Heart right ventricle (tissue), 16 donors: Measurements from ENCODE around the gene P2RY13. TPM values are rescaled to one million over a fixed set of nuclear protein-coding genes. Genes with fewer than 3 reads are reported as not detected.

Experiments
- ATAC-seq, 8 donors: fragments of 200-7000 bp; cut with Tn5 transposase; one replicate each; pipeline ENCODE4 v1.9.1; 2020; ENCODE audit warnings: mild to moderate bottlenecking in 8 of 8, moderate library complexity in 8 of 8, moderate number of reproducible peaks in 1 of 8
- DNase-seq, 2 donors: peaks; one replicate each; pipeline ENCODE4 v3.0.0-alpha.2; 2020
- H3K27ac ChIP-seq, 10 donors: fragments of 200-600 bp; sonication (generic) in 2 of 10; one replicate each; pipeline versions ENCODE4 v1.5.0 to v1.8.0; 2020 to 2022; ENCODE audit warnings: mild to moderate bottlenecking in 3 of 10
- H3K27me3 ChIP-seq, 7 donors: fragments of 200-600 bp; one replicate each; pipeline ENCODE4 v1.8.0; 2021 to 2022; ENCODE audit warnings: mild to moderate bottlenecking in 2 of 7
- H3K36me3 ChIP-seq, 9 donors: fragments of 200-600 bp; sonication (generic) in 1 of 9; one replicate each; pipeline versions ENCODE4 v1.5.0 to v1.8.0; 2020 to 2022; ENCODE audit warnings: mild to moderate bottlenecking in 2 of 9
- H3K4me1 ChIP-seq, 9 donors: fragments of 200-600 bp; sonication (generic) in 1 of 9; one replicate each; pipeline versions ENCODE4 v1.5.0 to v1.8.0; 2020 to 2022; ENCODE audit warnings: mild to moderate bottlenecking in 4 of 9
- H3K4me3 ChIP-seq, 10 donors: fragments of 200-600 bp; sonication (generic) in 2 of 10; one replicate each; pipeline versions ENCODE4 v1.5.0 to v1.8.0; 2020 to 2022; ENCODE audit warnings: mild to moderate bottlenecking in 7 of 10, moderate library complexity in 2 of 10
- H3K9me3 ChIP-seq, 11 donors: fragments of 200-600 bp in 10 of 11; sonication (generic) in 2 of 11; one replicate each; pipeline versions ENCODE4 v1.5.0 to v1.8.0; 2013 to 2022; ENCODE audit warnings: mild to moderate bottlenecking in 2 of 11, control low read depth in 1 of 11, moderate library complexity in 1 of 11
- CTCF ChIP-seq, 9 donors: fragments of 200-600 bp; sonication (generic) in 2 of 9; IDR thresholded peaks; one replicate each; pipeline versions ENCODE4 v1.5.0 to v1.8.0; 2021 to 2022; ENCODE audit warnings: antibody characterized with exemption in 9 of 9, mild to moderate bottlenecking in 5 of 9, moderate library complexity in 1 of 9
- WGBS, 2 donors: extraction: QIAGEN DNeasy Blood & Tissue Kit; methylation state at CpG; one replicate each; pipeline ENCODE4 v1.1.7; 2013; ENCODE audit warnings: inconsistent platforms in 1 of 2; 5-methylcytosine and 5-hydroxymethylcytosine counted together
- intact Hi-C, 10 donors: fragments of 100-400 bp; cut with DNase I; formaldehyde crosslinking; loops; one replicate each; pipeline versions ENCODE4 v1.11.1 to v1.14.2; 2022
- polyA plus RNA-seq, 2 donors: library from polyadenylated mRNA; stranded (reverse); fragments of 200-250 nt; gene quantifications; one replicate each; pipeline ENCODE4 v1.2.3, GENCODE V29; 2013
- total RNA-seq, 10 donors: library from RNA; stranded (reverse); fragmentation: NEBNext Ultra II Directional in 3 of 10; extraction: Animal tissue kit (Norgen Biotek cat#: 25700) in 3 of 10; gene quantifications; one replicate each; pipeline versions ENCODE4 v1.2.1 to v1.2.4, GENCODE V29; 2021 to 2023
- donor health status: Arrhythmogenic right ventricular cardiomyopathy.
- donor health status: ischemic (EF 13 %, LVEDD 7.1; RV severe dilation, severe dysfunction).
- donor health status: healthy with polysubstance abuse.
- donor health status: DM: no; HTN: yes; CAD: no.
- donor health status: DM: no; HTN: no; CAD: no.
- donor health status: ischemic (EF 25% LVEDD 6.9; RV normal size, moderate dysfunction).
- donor health status: ischemic (EF 25% LVEDD 5.7; RV mildly dilated, moderate dysfunction).
- donor health status: healthy.
- donor health status: DM: yes; HTN: yes; CAD: no.
- donor health status: Ischemic cardiomyopathy.
- donor health status: ischemic (EF 35%, LVEDD 5.7; RV mildly dilated, moderate dysfunction).
- donor health status: nonischemic (EF 11% LVEDD 7.7; RV severe dilation, severe dysfunction).
- donor health status: DM: yes; HTN: yes; CAD: no.
- donor health status: PGD.
- donor health status: ischemic (EF 29% LVEDD 5.4; RV normal size, mild dysfunction).
- donor health status: nonischemic (EF 23%, LVEDD 6.1; RV moderate dilation, normal function).

The P2RY13 gene
- total and polyA plus RNA-seq, 12 donors, result 0.14 to 4.9 (median 0.39) TPM

- 72 to 74% methylated on average over 4 of the region's 4 CpGs for WGBS, 2 donors
- H3K27ac ChIP-seq, result no peak overlapping the region
- intact Hi-C loops, result no loop called here
These were observed 23.6 kb downstream of the P2RY13 start for GRCh38 chr3:151305775-151306151.

GRCh38 chr3:151305060-151305774, 24.1 kb downstream of the P2RY13 start:
- Histone ChIP-seq H3K9me3 (no peaks in the 10 kb centered on the region), H3K4me3 (no peak overlapping the region), H3K36me3 (no peaks in the 10 kb centered on the region), H3K27me3 (no peaks in the 10 kb centered on the region), H3K4me1 (peaks cover 0 to 13% (median 0%) of the 10 kb centered on the region in 9 donors), H3K27ac (no peak overlapping the region)
- WGBS, 2 donors, result 64 to 70% methylated on average over 7 of the region's 7 CpGs
- intact Hi-C loops, result no loop called here
- peak in 2 of 8 donors; percentile 63 to 72 for ATAC-seq
- DNase-seq, result no peak
- TF ChIP-seq CTCF (IDR thresholded peaks at IDR 0.05), result no peak

More at GRCh38 chr3:151305775-151306151, 23.6 kb downstream of the P2RY13 start:
- Histone ChIP-seq H3K9me3 (no peaks in the 10 kb centered on the region), H3K4me1 (peaks cover 0 to 13% (median 0%) of the 10 kb centered on the region in 9 donors), H3K4me3 (no peak overlapping the region), H3K27me3 (no peaks in the 10 kb centered on the region), H3K36me3 (no peaks in the 10 kb centered on the region)
- TF ChIP-seq CTCF (IDR thresholded peaks at IDR 0.05), result no peak
- ATAC-seq (no peak), DNase-seq (no peak)

GRCh38 chr3:151303751-151304150, 25.6 kb downstream of the P2RY13 start:
- ATAC-seq, result no peak
- peaks cover 0 to 13% (median 0%) of the 10 kb centered on the region in 9 donors for H3K4me1 ChIP-seq
- no peaks in the 10 kb centered on the region for H3K9me3 ChIP-seq
- no peak for DNase-seq
- TF ChIP-seq CTCF (IDR thresholded peaks at IDR 0.05), result no peak
- intact Hi-C loops, result no loop called here
- no peak overlapping the region for H3K4me3 ChIP-seq
- WGBS, 2 donors, result 76 to 79% methylated on average over 2 of the region's 2 CpGs
- no peaks in the 10 kb centered on the region for H3K36me3 ChIP-seq
- no peaks in the 10 kb centered on the region for H3K27me3 ChIP-seq
- no peak overlapping the region for H3K27ac ChIP-seq

- peaks cover 0 to 13% (median 0%) of the 10 kb centered on the region in 9 donors for H3K4me1 ChIP-seq
- H3K27me3 ChIP-seq, result no peaks in the 10 kb centered on the region
- ATAC-seq, result no peak
- no peak for DNase-seq
- intact Hi-C loops, result no loop called here
- H3K9me3 ChIP-seq, result no peaks in the 10 kb centered on the region
- WGBS, 2 donors, result 86 to 91% methylated on average over 3 of the region's 3 CpGs
- no peaks in the 10 kb centered on the region for H3K36me3 ChIP-seq
- H3K4me3 ChIP-seq, result no peak overlapping the region
- no peak for TF ChIP-seq CTCF (IDR thresholded peaks at IDR 0.05)
- H3K27ac ChIP-seq, result no peak overlapping the region
These were observed 27.6 kb downstream of the P2RY13 start for GRCh38 chr3:151301787-151302186.
